Neutrophil (primary cell): ENCODE measurements around the gene ARHGAP6.
"Not testable (repeated sequence)": the region's sequence is repeated elsewhere in the genome, so short reads cannot be mapped to it uniquely, and the experiment has no call there.

Experiments
- H3K27ac ChIP-seq: fragments of 200-600 bp; sonication (generic); 2 replicates; pipeline ENCODE4 v1.5.1; 2016; ENCODE audit warnings: mild to moderate bottlenecking, moderate library complexity
- H3K27me3 ChIP-seq: fragments of 200-600 bp; sonication (generic); 2 replicates; pipeline ENCODE4 v1.6.0; 2016; ENCODE audit warnings: mild to moderate bottlenecking
- H3K36me3 ChIP-seq: fragments of 200-600 bp; sonication (generic); 2 replicates; pipeline ENCODE4 v1.5.1; 2017
- H3K4me1 ChIP-seq, 2 experiments: fragments of 200-600 bp in 1 of 2; sonication (generic) in 1 of 2; 1 replicate in 1 of 2; 2 replicates in 1 of 2; pipeline versions ENCODE4 v1.5.1 to v1.6.1; 2013 to 2016; ENCODE audit warnings: low read depth in 1 of 2, low read length in 1 of 2, mild to moderate bottlenecking in 1 of 2, moderate library complexity in 1 of 2; ENCODE audit not compliant: control insufficient read depth in 1 of 2, insufficient read depth in 1 of 2
- H3K4me3 ChIP-seq, 2 experiments: fragments of 200-600 bp in 1 of 2; sonication (generic) in 1 of 2; 1 replicate in 1 of 2; 2 replicates in 1 of 2; pipeline ENCODE4 v1.5.1; 2013 to 2016; ENCODE audit warnings: low read depth in 1 of 2, low read length in 1 of 2, mild to moderate bottlenecking in 1 of 2, moderate library complexity in 1 of 2
- H3K9me3 ChIP-seq: fragments of 200-600 bp; sonication (generic); 2 replicates; pipeline ENCODE4 v1.5.1; 2016
- CTCF ChIP-seq: fragments of 200-600 bp; sonication (generic); IDR thresholded peaks from 2 replicates; pipeline ENCODE4 v1.5.1; 2016; ENCODE audit warnings: antibody characterized with exemption

Gene ARHGAP6

GRCh38 chrX:11504234-11504633 lies 161.5 kb downstream of the ARHGAP6 start:
- H3K27ac ChIP-seq, result no peak overlapping the region
- no peaks in the 10 kb centered on the region for H3K27me3 ChIP-seq
- H3K9me3 ChIP-seq, result no peaks in the 10 kb centered on the region
- H3K4me1 ChIP-seq, result no peaks in the 10 kb centered on the region
- H3K4me3 ChIP-seq, result no peak overlapping the region
- H3K36me3 ChIP-seq, result no peaks in the 10 kb centered on the region
- TF ChIP-seq CTCF, result no peak

GRCh38 chrX:11499076-11500044 lies 166.4 kb downstream of the ARHGAP6 start:
- Histone ChIP-seq H3K27ac (no peak overlapping the region), H3K4me3 (no peak overlapping the region), H3K36me3 (no peaks in the 10 kb centered on the region), H3K4me1 (no peaks in the 10 kb centered on the region), H3K9me3 (no peaks in the 10 kb centered on the region), H3K27me3 (no peaks in the 10 kb centered on the region)
- no peak for TF ChIP-seq CTCF

GRCh38 chrX:11491375-11491774 lies 174.3 kb downstream of the ARHGAP6 start:
- not testable (repeated sequence) for H3K4me3 ChIP-seq, H3K4me1 ChIP-seq, H3K27me3 ChIP-seq, H3K36me3 ChIP-seq, H3K27ac ChIP-seq, H3K9me3 ChIP-seq

- Histone ChIP-seq H3K27me3 (no peaks in the 10 kb centered on the region), H3K27ac (no peak overlapping the region), H3K36me3 (no peaks in the 10 kb centered on the region), H3K9me3 (no peaks in the 10 kb centered on the region), H3K4me3 (no peak overlapping the region), H3K4me1 (no peaks in the 10 kb centered on the region)
- TF ChIP-seq CTCF, result no peak
These were observed 181.4 kb downstream of the ARHGAP6 start for GRCh38 chrX:11484290-11484689.

GRCh38 chrX:11481035-11481434 lies 184.7 kb downstream of the ARHGAP6 start:
- no peak overlapping the region for H3K27ac ChIP-seq
- TF ChIP-seq CTCF, result no peak
- no peaks in the 10 kb centered on the region for H3K27me3 ChIP-seq
- H3K4me3 ChIP-seq, result no peak overlapping the region
- no peaks in the 10 kb centered on the region for H3K36me3 ChIP-seq
- H3K9me3 ChIP-seq, result no peaks in the 10 kb centered on the region
- no peaks in the 10 kb centered on the region for H3K4me1 ChIP-seq

- H3K27ac ChIP-seq, result no peak overlapping the region
- H3K9me3 ChIP-seq, result no peaks in the 10 kb centered on the region
- no peaks in the 10 kb centered on the region for H3K36me3 ChIP-seq
- H3K27me3 ChIP-seq, result no peaks in the 10 kb centered on the region
- no peaks in the 10 kb centered on the region for H3K4me1 ChIP-seq
- no peak overlapping the region for H3K4me3 ChIP-seq
- TF ChIP-seq CTCF, result no peak
These were observed 185.1 kb downstream of the ARHGAP6 start for GRCh38 chrX:11480626-11481025.
